Uterus (tissue), 2 donors: ENCODE measurements around the gene CSF3R.

Experiments used
- CTCF ChIP-seq, 4 experiments: fragments of 200-600 bp in 2 of 4; fragments of 450-650 bp in 2 of 4; sonication (generic) in 2 of 4; IDR thresholded peaks; one replicate each; pipeline ENCODE4 v1.5.1; 2016 to 2019; ENCODE audit warnings: antibody characterized with exemption in 4 of 4, mild to moderate bottlenecking in 2 of 4, moderate library complexity in 1 of 4
- POLR2A ChIP-seq, 2 donors: fragments of 450-650 bp; IDR thresholded peaks; one replicate each; pipeline ENCODE4 v1.6.1; 2016; ENCODE audit warnings: antibody characterized with exemption in 2 of 2, mild to moderate bottlenecking in 1 of 2, moderate library complexity in 1 of 2

DNA sequence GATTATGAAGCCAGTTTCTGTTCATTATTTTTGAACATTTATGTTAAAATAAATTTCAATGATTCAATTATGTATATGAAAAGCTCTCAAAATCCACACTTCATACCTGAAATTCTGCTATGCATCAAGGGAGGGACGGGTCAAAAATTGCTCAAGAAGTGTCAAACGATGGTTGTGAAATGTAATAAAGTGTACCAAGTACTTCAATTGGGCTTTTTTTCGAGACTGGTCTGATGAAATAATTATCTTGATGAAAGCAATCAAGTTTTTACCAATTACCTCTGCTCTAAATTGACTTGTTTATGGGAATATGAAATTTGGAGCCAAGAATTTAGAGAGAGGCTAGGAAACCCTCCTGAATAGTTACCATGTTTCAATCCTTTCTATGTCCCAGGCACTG, 40.4 kb downstream of the CSF3R start:
- TF ChIP-seq CTCF (IDR thresholded peaks at IDR 0.05), result no peak
- no peak for TF ChIP-seq POLR2A (IDR thresholded peaks at IDR 0.05)
